Activated CD4-positive, alpha-beta T cell treated with anti-CD3 and anti-CD28 coated beads, Interleukin-2, amount 10 ng/mL, durations not matched to agents 24 days and 14 days (primary cell): ENCODE results near the gene CCDC43. TPM values are rescaled to one million over a fixed set of nuclear protein-coding genes. Genes with fewer than 3 reads are reported as not detected.
A peak's percentile ranks its signal among the peaks of the same experiment; 100 is the strongest.
"Not testable (repeated sequence)": the region's sequence is repeated elsewhere in the genome, so short reads cannot be mapped to it uniquely, and the experiment has no call there.

ENCODE experiments used
- DNase-seq: peaks from one replicate; pipeline ENCODE4 v3.0.0; 2022
- H3K27ac Mint-ChIP-seq: one replicate; pipeline ENCODE4 v1.8.0; 2022; ENCODE audit warnings: mild to moderate bottlenecking, mixed read lengths
- H3K27me3 Mint-ChIP-seq: one replicate; pipeline ENCODE4 v1.8.0; 2022; ENCODE audit warnings: mixed read lengths
- H3K36me3 Mint-ChIP-seq: one replicate; pipeline ENCODE4 v1.8.0; 2022; ENCODE audit warnings: low read depth, mild to moderate bottlenecking, mixed read lengths
- H3K4me1 Mint-ChIP-seq: one replicate; pipeline ENCODE4 v1.8.0; 2021; ENCODE audit warnings: mixed read lengths
- H3K4me3 Mint-ChIP-seq: one replicate; pipeline ENCODE4 v1.8.0; 2022; ENCODE audit warnings: mild to moderate bottlenecking, moderate library complexity, mixed read lengths
- H3K9me3 Mint-ChIP-seq: one replicate; pipeline ENCODE4 v1.8.0; 2021; ENCODE audit warnings: mixed read lengths
- intact Hi-C: fragments of 100-400 bp; cut with micrococcal nuclease; formaldehyde crosslinking; loops from one replicate; pipeline ENCODE4 v1.15.1; 2023
- total RNA-seq: library from RNA; stranded (reverse); gene quantifications from 2 replicates; pipeline ENCODE4 v1.2.3, GENCODE V29; 2022

CCDC43 gene
- total RNA-seq, 1 donor from 2014 or later = 43.9 TPM

DNA sequence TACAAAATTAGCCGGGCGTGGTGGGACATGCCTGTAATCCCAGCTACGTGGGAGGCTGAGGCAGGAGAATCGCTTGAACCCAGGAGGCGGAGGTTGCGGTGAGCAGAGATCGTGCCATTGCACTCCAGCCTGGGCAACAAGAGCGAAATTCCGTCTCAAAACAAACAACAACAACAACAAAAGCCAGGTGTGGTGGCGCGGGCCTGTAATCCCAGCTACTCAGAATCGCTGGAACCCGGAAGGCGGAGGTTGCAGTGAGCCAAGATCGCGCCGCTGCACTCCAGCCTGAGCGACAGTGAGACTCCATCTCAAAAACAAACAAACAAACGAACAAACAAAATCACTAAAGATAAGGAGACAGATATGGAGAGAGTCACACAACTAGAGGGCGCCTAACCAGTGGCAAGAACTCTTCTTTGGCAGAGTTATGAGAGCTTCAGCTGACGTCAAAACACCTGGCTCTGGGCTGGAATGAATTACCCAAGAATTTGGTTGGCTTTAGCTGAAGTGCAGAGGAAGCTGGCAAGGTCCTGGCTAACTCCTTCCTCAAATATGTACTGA, 1.2 kb upstream of the CCDC43 start:
- H3K36me3 Mint-ChIP-seq = peaks cover 11% of the 10 kb centered on the region
- H3K27me3 Mint-ChIP-seq, intact Hi-C loops, H3K9me3 Mint-ChIP-seq: not testable (repeated sequence)
- H3K4me3 Mint-ChIP-seq = peak overlapping the region; percentile 62
- H3K4me1 Mint-ChIP-seq = peaks cover 25% of the 10 kb centered on the region
- peak; percentile 69 for DNase-seq
- H3K27ac Mint-ChIP-seq = peak overlapping the region; percentile 48

DNA sequence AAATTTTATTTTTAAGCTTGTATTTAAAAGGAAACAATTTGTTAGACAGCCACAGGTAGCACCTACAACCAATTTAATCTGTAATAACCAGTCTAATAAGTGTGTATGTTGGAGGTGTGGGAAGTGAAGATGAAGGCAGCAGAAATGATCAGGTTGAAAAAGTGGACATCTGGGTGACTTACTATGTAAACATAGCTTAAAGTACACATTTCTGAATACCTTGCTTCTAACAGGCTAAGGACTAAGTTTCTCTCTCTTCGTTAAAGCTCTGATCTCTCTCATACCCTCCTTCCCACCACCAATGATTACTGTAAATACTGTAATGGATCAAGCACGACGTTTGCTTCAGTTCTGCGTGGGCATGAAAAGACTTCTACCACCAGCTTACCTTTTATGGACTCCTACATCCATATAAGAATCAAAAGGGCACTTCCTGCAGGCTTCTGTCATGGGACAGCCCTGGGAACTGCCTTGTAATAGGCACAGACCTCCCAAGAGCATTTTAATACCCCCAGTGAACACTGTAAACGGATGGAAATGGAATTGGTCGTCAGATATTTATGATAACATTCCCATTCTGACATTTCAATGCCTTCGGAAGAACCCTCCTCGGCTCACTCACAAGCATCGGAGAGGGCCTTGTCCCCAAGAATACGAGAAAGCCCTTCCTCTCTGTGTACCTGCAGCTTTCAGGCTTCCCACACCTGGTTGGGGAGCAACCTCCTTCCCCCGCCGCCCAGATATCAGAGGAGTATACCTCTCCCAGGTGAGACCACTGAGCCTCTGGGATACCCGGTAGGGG, 700 bp downstream of the CCDC43 start:
- H3K27me3 Mint-ChIP-seq = peaks cover 2% of the 10 kb centered on the region
- H3K36me3 Mint-ChIP-seq = peaks cover 20% of the 10 kb centered on the region
- intact Hi-C loops = loop anchor here (1.0 kb wide), 1 partner anchor 19 kb away; the partner anchor contains the start of gene DBF4B
- no peaks in the 10 kb centered on the region for H3K9me3 Mint-ChIP-seq
- H3K27ac Mint-ChIP-seq = peak overlapping the region; percentile 96
- H3K4me3 Mint-ChIP-seq = peak overlapping the region; percentile 100
- DNase-seq = no peak
- peaks cover 32% of the 10 kb centered on the region for H3K4me1 Mint-ChIP-seq

GRCh38 chr17:44688200-44688599, 1.4 kb downstream of the CCDC43 start:
- Mint-ChIP-seq H3K4me3 (peak overlapping the region; percentile 100), H3K27me3 (peaks cover 2% of the 10 kb centered on the region), H3K4me1 (peaks cover 38% of the 10 kb centered on the region), H3K36me3 (peaks cover 26% of the 10 kb centered on the region), H3K27ac (no peak overlapping the region), H3K9me3 (no peaks in the 10 kb centered on the region)
- intact Hi-C loops = no loop called here
- no peak for DNase-seq

DNA sequence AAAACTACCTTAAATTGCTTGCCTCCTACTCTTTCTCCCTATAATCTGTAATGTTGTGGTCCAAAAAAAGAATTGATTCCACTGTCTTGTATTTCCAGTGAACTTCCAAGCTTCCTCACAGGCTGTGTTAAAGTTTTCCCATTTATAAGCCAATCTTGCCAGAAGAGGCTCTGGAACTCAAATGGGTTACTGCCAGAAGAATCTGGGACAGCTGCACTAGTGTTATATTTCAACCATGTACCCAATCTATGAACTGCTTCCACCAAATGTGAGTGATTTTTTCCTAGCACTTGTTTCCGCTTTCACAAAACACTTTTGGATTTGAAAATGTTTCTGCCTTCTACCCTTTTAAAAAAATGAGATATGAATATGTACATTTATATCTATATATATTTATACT, 1.8 kb downstream of the CCDC43 start:
- no peaks in the 10 kb centered on the region for H3K9me3 Mint-ChIP-seq
- H3K36me3 Mint-ChIP-seq = peaks cover 30% of the 10 kb centered on the region
- DNase-seq = no peak
- H3K27me3 Mint-ChIP-seq = peaks cover 2% of the 10 kb centered on the region
- intact Hi-C loops = no loop called here
- no peak overlapping the region for H3K27ac Mint-ChIP-seq
- H3K4me3 Mint-ChIP-seq = no peak overlapping the region
- peaks cover 40% of the 10 kb centered on the region for H3K4me1 Mint-ChIP-seq

GRCh38 chr17:44683303-44683702, 6.3 kb downstream of the CCDC43 start:
- peak overlapping the region; percentile 5 for H3K27ac Mint-ChIP-seq
- H3K9me3 Mint-ChIP-seq, intact Hi-C loops, H3K27me3 Mint-ChIP-seq, H3K4me3 Mint-ChIP-seq: not testable (repeated sequence)
- peak; percentile 26 for DNase-seq
- H3K4me1 Mint-ChIP-seq = peaks cover 19% of the 10 kb centered on the region
- H3K36me3 Mint-ChIP-seq = peaks cover 44% of the 10 kb centered on the region

GRCh38 chr17:44677136-44677535, 12.4 kb downstream of the CCDC43 start:
- DNase-seq = no peak
- intact Hi-C loops = no loop called here
- no peak overlapping the region for H3K4me3 Mint-ChIP-seq

GRCh38 chr17:44673893-44674292, 15.7 kb downstream of the CCDC43 start:
- H3K27ac Mint-ChIP-seq = no peak overlapping the region
- intact Hi-C loops = loop anchor here (5.0 kb wide), 1 partner anchor 142 kb away; no protein-coding TSS in a partner anchor
- no peak overlapping the region for H3K4me3 Mint-ChIP-seq

More at GRCh38 chr17:44677136-44677535, 12.4 kb downstream of the CCDC43 start:
- Mint-ChIP-seq H3K4me1 (no peaks in the 10 kb centered on the region), H3K27me3 (no peaks in the 10 kb centered on the region), H3K27ac (no peak overlapping the region), H3K36me3 (peaks cover 24% of the 10 kb centered on the region), H3K9me3 (no peaks in the 10 kb centered on the region)

DNA sequence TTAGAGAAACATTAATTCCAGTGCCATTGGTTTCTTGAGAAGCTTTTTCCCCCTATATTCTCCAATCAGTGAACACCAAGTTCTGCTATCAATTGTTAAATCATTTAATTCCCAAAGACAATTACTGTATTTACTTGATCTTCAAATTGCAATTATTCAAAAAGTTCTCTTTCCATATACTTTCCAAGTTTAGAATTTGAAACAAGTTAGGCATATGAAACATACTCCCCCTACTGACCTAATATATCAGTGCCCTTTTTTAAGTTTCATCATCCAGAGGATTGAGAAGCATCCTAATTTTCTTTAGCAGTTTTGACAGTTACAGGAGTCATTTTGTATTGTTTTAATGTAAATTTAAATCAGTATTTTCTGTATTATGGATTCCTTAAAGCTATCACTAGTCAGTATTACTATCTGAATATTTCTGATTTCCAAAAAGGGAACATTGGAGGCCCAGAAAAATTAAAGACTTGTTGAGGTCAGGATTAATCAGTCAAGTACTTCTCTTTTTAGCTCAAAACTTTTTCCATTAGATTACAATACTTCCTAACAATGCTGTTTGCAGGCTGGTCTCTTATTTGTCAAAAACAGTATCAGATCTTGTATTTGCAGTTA, 17.0 kb downstream of the CCDC43 start:
- intact Hi-C loops = loop anchor here (5.0 kb wide), 1 partner anchor 140 kb away; no protein-coding TSS in a partner anchor
- H3K27ac Mint-ChIP-seq = no peak overlapping the region
- no peaks in the 10 kb centered on the region for H3K36me3 Mint-ChIP-seq
- H3K9me3 Mint-ChIP-seq = no peaks in the 10 kb centered on the region
- H3K4me3 Mint-ChIP-seq = no peak overlapping the region
- H3K4me1 Mint-ChIP-seq = no peaks in the 10 kb centered on the region
- no peak for DNase-seq
- peaks cover under 1% of the 10 kb centered on the region for H3K27me3 Mint-ChIP-seq

More at GRCh38 chr17:44673893-44674292, 15.7 kb downstream of the CCDC43 start:
- Mint-ChIP-seq H3K36me3 (peaks cover 9% of the 10 kb centered on the region), H3K9me3 (no peaks in the 10 kb centered on the region), H3K27me3 (no peaks in the 10 kb centered on the region), H3K4me1 (no peaks in the 10 kb centered on the region)
- peak; percentile 24 for DNase-seq

DNA sequence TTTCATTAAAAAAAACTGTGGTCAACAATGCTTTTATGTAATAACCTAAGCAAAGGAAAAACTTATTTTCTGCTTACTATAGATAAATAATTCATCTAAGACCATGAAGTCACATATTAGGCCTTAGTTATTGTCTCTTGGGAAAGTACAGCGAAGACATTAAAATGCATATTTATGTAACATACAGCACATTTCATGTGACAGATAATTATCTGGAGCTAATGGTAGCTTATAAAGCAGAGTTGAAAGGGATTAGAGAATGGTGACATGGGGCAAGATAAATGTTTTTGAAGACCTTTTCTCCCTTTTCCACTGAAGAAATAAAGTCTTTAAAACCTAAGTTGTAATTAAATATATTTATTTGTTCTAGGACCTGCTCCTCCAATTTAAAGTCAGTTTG, 23.6 kb downstream of the CCDC43 start:
- Mint-ChIP-seq H3K9me3 (no peaks in the 10 kb centered on the region), H3K36me3 (no peaks in the 10 kb centered on the region), H3K4me3 (no peak overlapping the region), H3K27ac (no peak overlapping the region), H3K27me3 (peaks cover 26% of the 10 kb centered on the region), H3K4me1 (no peaks in the 10 kb centered on the region)
- intact Hi-C loops = no loop called here
- no peak for DNase-seq

DNA sequence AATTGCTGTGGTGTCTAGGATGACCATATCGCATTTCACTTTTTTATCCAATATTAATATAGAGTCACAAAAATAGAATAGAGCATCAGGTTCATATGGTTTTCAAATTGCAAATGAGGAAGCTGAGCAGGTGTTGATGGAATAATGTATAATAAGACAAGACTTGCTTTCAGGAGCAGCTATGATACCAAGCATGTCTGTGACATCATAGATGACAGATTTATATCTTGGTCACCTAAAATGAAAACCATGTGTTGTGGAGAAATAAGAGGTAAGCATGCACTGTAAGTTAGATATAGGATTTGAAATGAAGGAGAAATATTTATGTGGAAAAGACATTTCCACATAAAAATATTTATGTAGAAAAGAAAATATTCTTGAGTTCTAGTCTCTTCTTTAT, 24.7 kb downstream of the CCDC43 start:
- Mint-ChIP-seq H3K27ac (no peak overlapping the region), H3K4me1 (no peaks in the 10 kb centered on the region), H3K4me3 (no peak overlapping the region), H3K36me3 (no peaks in the 10 kb centered on the region), H3K27me3 (peaks cover 26% of the 10 kb centered on the region), H3K9me3 (no peaks in the 10 kb centered on the region)
- intact Hi-C loops = no loop called here
- DNase-seq = no peak

- H3K4me3 Mint-ChIP-seq = no peak overlapping the region
- H3K4me1 Mint-ChIP-seq = no peaks in the 10 kb centered on the region
- H3K36me3 Mint-ChIP-seq = no peaks in the 10 kb centered on the region
- intact Hi-C loops = no loop called here
- peaks cover 26% of the 10 kb centered on the region for H3K27me3 Mint-ChIP-seq
- DNase-seq = no peak
- no peaks in the 10 kb centered on the region for H3K9me3 Mint-ChIP-seq
- H3K27ac Mint-ChIP-seq = no peak overlapping the region
Measured at GRCh38 chr17:44663095-44663494, 26.5 kb downstream of the CCDC43 start.

GRCh38 chr17:44661835-44662234, 27.7 kb downstream of the CCDC43 start:
- no peaks in the 10 kb centered on the region for H3K9me3 Mint-ChIP-seq
- intact Hi-C loops = no loop called here
- no peak for DNase-seq
- peaks cover 28% of the 10 kb centered on the region for H3K27me3 Mint-ChIP-seq
- no peak overlapping the region for H3K4me3 Mint-ChIP-seq
- H3K36me3 Mint-ChIP-seq = no peaks in the 10 kb centered on the region
- H3K4me1 Mint-ChIP-seq = peaks cover 3% of the 10 kb centered on the region
- H3K27ac Mint-ChIP-seq = no peak overlapping the region

DNA sequence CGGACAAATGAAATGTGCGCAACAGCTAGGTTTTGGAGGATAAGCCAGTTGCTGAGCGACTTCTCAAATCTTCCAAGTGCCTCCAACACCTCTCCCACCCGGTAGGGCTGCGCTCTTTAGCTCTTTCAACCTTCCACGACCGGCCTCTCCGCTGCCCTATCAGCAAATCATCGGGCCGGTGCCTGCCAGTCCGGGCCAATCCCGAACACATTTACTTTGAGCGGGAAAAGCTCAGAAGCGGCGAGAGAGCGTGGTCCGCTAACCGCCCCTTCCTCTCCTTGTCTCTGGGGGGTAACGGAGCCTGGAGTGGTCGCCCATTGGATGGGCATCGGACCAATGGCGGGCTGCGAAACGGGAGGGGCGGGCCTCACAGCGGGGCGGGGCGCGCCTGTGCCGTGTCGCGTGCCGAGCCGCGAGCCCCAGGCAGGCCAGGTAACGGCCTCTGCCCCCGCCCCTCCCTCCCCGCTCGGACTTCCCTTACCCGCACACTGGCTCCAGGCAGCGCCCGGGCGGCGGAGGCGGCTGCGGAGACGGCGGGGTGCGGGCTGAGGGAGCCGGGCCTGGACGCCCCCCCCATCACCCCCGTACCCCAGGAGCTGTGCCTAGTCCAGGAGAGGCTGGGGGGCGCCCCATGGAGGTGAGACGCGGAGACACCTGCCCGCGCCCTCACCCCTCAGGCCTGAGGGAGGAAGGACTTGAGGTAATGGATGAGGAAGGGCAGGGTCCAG, 33.4 kb downstream of the CCDC43 start, which contains the start of gene MEIOC:
MEIOC (plus strand) TSS at position 486 of the 728 bp plus-strand sequence; CDS start at position 632, 146 bp downstream.
- peak; percentile 74 for DNase-seq
- Mint-ChIP-seq H3K36me3 (no peaks in the 10 kb centered on the region), H3K4me1 (peaks cover 3% of the 10 kb centered on the region), H3K9me3 (no peaks in the 10 kb centered on the region), H3K27ac (no peak within 1 kb of the TSS), H3K27me3 (peaks cover 37% of the 10 kb centered on the region), H3K4me3 (peak within 1 kb of the TSS; percentile 79)
- intact Hi-C loops = no loop called here
